Measurements from ENCODE around the gene ATP6V1G3.
"Not testable (repeated sequence)": the region's sequence is repeated elsewhere in the genome, so short reads cannot be mapped to it uniquely, and the experiment has no call there.

ATP6V1G3 gene

GRCh38 chr1:198480876-198481275 lies 59.6 kb downstream of the ATP6V1G3 start:
- Histone ChIP-seq H3K36me3 (ENCODE audit: insufficient read depth, low read length) (no peaks in the 10 kb centered on the region), H3K4me3 (ENCODE audit: low read length) (no peak overlapping the region), H3K9ac (ENCODE audit: low read depth, low read length) (no peak overlapping the region), H3K9me3 (ENCODE audit: insufficient read depth, low read depth, low read length) (no peaks in the 10 kb centered on the region), H3K4me1 (ENCODE audit: insufficient read depth, low read length) (no peaks in the 10 kb centered on the region), H3K27me3 (ENCODE audit: insufficient read depth, low read length) (no peaks in the 10 kb centered on the region), H3K27ac (ENCODE audit: low read depth, low read length) (no peak overlapping the region)
- 92% methylated on average over 2 of the region's 2 CpGs for WGBS

- H3K36me3 ChIP-seq (ENCODE audit: insufficient read depth, low read length); H3K4me3 ChIP-seq (ENCODE audit: low read length); H3K9me3 ChIP-seq (ENCODE audit: insufficient read depth, low read depth, low read length); H3K27ac ChIP-seq (ENCODE audit: low read depth, low read length); H3K4me1 ChIP-seq (ENCODE audit: insufficient read depth, low read length); H3K27me3 ChIP-seq (ENCODE audit: insufficient read depth, low read length); H3K9ac ChIP-seq (ENCODE audit: low read depth, low read length): not testable (repeated sequence)
Measured at GRCh38 chr1:198477354-198477753, 63.1 kb downstream of the ATP6V1G3 start.
